ENCODE data around the gene FER1L5.

Gene FER1L5

GRCh38 chr2:96716388-96716787, 73.8 kb downstream of the FER1L5 start:
- peaks cover 13 to 15% of the 10 kb centered on the region in 2 donors for H3K36me3 ChIP-seq (ENCODE audit: control insufficient read depth in 2 of 2, insufficient read depth in 2 of 2, low read length in 2 of 2)
- no peak overlapping the region for H3K4me3 ChIP-seq (ENCODE audit: low read length in 2 of 2)
- H3K27ac ChIP-seq (ENCODE audit: low read depth in 2 of 2, low read length in 2 of 2), result no peak overlapping the region
- H3K9ac ChIP-seq (ENCODE audit: low read depth in 1 of 2, low read length in 2 of 2), result no peak overlapping the region
- H3K4me1 ChIP-seq (ENCODE audit: control insufficient read depth in 2 of 2, insufficient read depth in 2 of 2, low read length in 2 of 2), result peaks cover 9 to 10% of the 10 kb centered on the region in 2 donors
- no peaks in the 10 kb centered on the region for H3K9me3 ChIP-seq (ENCODE audit: control insufficient read depth in 2 of 2, low read length in 2 of 2)
- H3K27me3 ChIP-seq (ENCODE audit: control insufficient read depth in 2 of 2, insufficient read depth in 2 of 2, low read length in 2 of 2), result no peaks in the 10 kb centered on the region

GRCh38 chr2:96726131-96726530, 83.6 kb downstream of the FER1L5 start:
- Histone ChIP-seq H3K4me1 (ENCODE audit: control insufficient read depth in 2 of 2, insufficient read depth in 2 of 2, low read length in 2 of 2) (no peaks in the 10 kb centered on the region), H3K27me3 (ENCODE audit: control insufficient read depth in 2 of 2, insufficient read depth in 2 of 2, low read length in 2 of 2) (no peaks in the 10 kb centered on the region), H3K9ac (ENCODE audit: low read depth in 1 of 2, low read length in 2 of 2) (no peak overlapping the region), H3K9me3 (ENCODE audit: control insufficient read depth in 2 of 2, low read length in 2 of 2) (no peaks in the 10 kb centered on the region), H3K36me3 (ENCODE audit: control insufficient read depth in 2 of 2, insufficient read depth in 2 of 2, low read length in 2 of 2) (peaks cover 17 to 20% of the 10 kb centered on the region in 2 donors), H3K4me3 (ENCODE audit: low read length in 2 of 2) (no peak overlapping the region), H3K27ac (ENCODE audit: low read depth in 2 of 2, low read length in 2 of 2) (no peak overlapping the region)

- no peaks in the 10 kb centered on the region for H3K9me3 ChIP-seq (ENCODE audit: control insufficient read depth in 2 of 2, low read length in 2 of 2)
- H3K27ac ChIP-seq (ENCODE audit: low read depth in 2 of 2, low read length in 2 of 2), result no peak overlapping the region
- H3K36me3 ChIP-seq (ENCODE audit: control insufficient read depth in 2 of 2, insufficient read depth in 2 of 2, low read length in 2 of 2), result peaks cover 19 to 23% of the 10 kb centered on the region in 2 donors
- no peak overlapping the region for H3K9ac ChIP-seq (ENCODE audit: low read depth in 1 of 2, low read length in 2 of 2)
- no peaks in the 10 kb centered on the region for H3K27me3 ChIP-seq (ENCODE audit: control insufficient read depth in 2 of 2, insufficient read depth in 2 of 2, low read length in 2 of 2)
- no peak overlapping the region for H3K4me3 ChIP-seq (ENCODE audit: low read length in 2 of 2)
- no peaks in the 10 kb centered on the region for H3K4me1 ChIP-seq (ENCODE audit: control insufficient read depth in 2 of 2, insufficient read depth in 2 of 2, low read length in 2 of 2)
Measured at GRCh38 chr2:96727431-96727830, 84.9 kb downstream of the FER1L5 start.

GRCh38 chr2:96729748-96730147, 87.2 kb downstream of the FER1L5 start:
- peaks cover 41% of the 10 kb centered on the region in 2 donors for H3K36me3 ChIP-seq (ENCODE audit: control insufficient read depth in 2 of 2, insufficient read depth in 2 of 2, low read length in 2 of 2)
- no peak overlapping the region for H3K4me3 ChIP-seq (ENCODE audit: low read length in 2 of 2)
- no peaks in the 10 kb centered on the region for H3K27me3 ChIP-seq (ENCODE audit: control insufficient read depth in 2 of 2, insufficient read depth in 2 of 2, low read length in 2 of 2)
- no peak overlapping the region for H3K27ac ChIP-seq (ENCODE audit: low read depth in 2 of 2, low read length in 2 of 2)
- H3K9me3 ChIP-seq (ENCODE audit: control insufficient read depth in 2 of 2, low read length in 2 of 2), result no peaks in the 10 kb centered on the region
- no peaks in the 10 kb centered on the region for H3K4me1 ChIP-seq (ENCODE audit: control insufficient read depth in 2 of 2, insufficient read depth in 2 of 2, low read length in 2 of 2)
- H3K9ac ChIP-seq (ENCODE audit: low read depth in 1 of 2, low read length in 2 of 2), result no peak overlapping the region

GRCh38 chr2:96730212-96730611, 87.6 kb downstream of the FER1L5 start:
- Histone ChIP-seq H3K9me3 (ENCODE audit: control insufficient read depth in 2 of 2, low read length in 2 of 2) (no peaks in the 10 kb centered on the region), H3K4me1 (ENCODE audit: control insufficient read depth in 2 of 2, insufficient read depth in 2 of 2, low read length in 2 of 2) (no peaks in the 10 kb centered on the region), H3K27ac (ENCODE audit: low read depth in 2 of 2, low read length in 2 of 2) (no peak overlapping the region), H3K9ac (ENCODE audit: low read depth in 1 of 2, low read length in 2 of 2) (no peak overlapping the region), H3K36me3 (ENCODE audit: control insufficient read depth in 2 of 2, insufficient read depth in 2 of 2, low read length in 2 of 2) (peaks cover 41 to 46% of the 10 kb centered on the region in 2 donors), H3K4me3 (ENCODE audit: low read length in 2 of 2) (no peak overlapping the region), H3K27me3 (ENCODE audit: control insufficient read depth in 2 of 2, insufficient read depth in 2 of 2, low read length in 2 of 2) (no peaks in the 10 kb centered on the region)

- no peak overlapping the region for H3K27ac ChIP-seq (ENCODE audit: low read depth in 2 of 2, low read length in 2 of 2)
- no peak overlapping the region for H3K4me3 ChIP-seq (ENCODE audit: low read length in 2 of 2)
- H3K36me3 ChIP-seq (ENCODE audit: control insufficient read depth in 2 of 2, insufficient read depth in 2 of 2, low read length in 2 of 2), result peaks cover 25 to 49% of the 10 kb centered on the region in 2 donors
- H3K9me3 ChIP-seq (ENCODE audit: control insufficient read depth in 2 of 2, low read length in 2 of 2), result no peaks in the 10 kb centered on the region
- H3K4me1 ChIP-seq (ENCODE audit: control insufficient read depth in 2 of 2, insufficient read depth in 2 of 2, low read length in 2 of 2), result peaks cover 5 to 7% of the 10 kb centered on the region in 2 donors
- no peak overlapping the region for H3K9ac ChIP-seq (ENCODE audit: low read depth in 1 of 2, low read length in 2 of 2)
- H3K27me3 ChIP-seq (ENCODE audit: control insufficient read depth in 2 of 2, insufficient read depth in 2 of 2, low read length in 2 of 2), result no peaks in the 10 kb centered on the region
Measured at GRCh38 chr2:96733931-96734330, 91.4 kb downstream of the FER1L5 start.

- H3K9me3 ChIP-seq (ENCODE audit: control insufficient read depth in 2 of 2, low read length in 2 of 2), result no peaks in the 10 kb centered on the region
- no peak overlapping the region for H3K4me3 ChIP-seq (ENCODE audit: low read length in 2 of 2)
- peaks cover 25 to 48% of the 10 kb centered on the region in 2 donors for H3K36me3 ChIP-seq (ENCODE audit: control insufficient read depth in 2 of 2, insufficient read depth in 2 of 2, low read length in 2 of 2)
- H3K9ac ChIP-seq (ENCODE audit: low read depth in 1 of 2, low read length in 2 of 2), result no peak overlapping the region
- peaks cover 11 to 13% of the 10 kb centered on the region in 2 donors for H3K4me1 ChIP-seq (ENCODE audit: control insufficient read depth in 2 of 2, insufficient read depth in 2 of 2, low read length in 2 of 2)
- H3K27ac ChIP-seq (ENCODE audit: low read depth in 2 of 2, low read length in 2 of 2), result no peak overlapping the region
- H3K27me3 ChIP-seq (ENCODE audit: control insufficient read depth in 2 of 2, insufficient read depth in 2 of 2, low read length in 2 of 2), result no peaks in the 10 kb centered on the region
Measured at GRCh38 chr2:96734880-96735583, 92.5 kb downstream of the FER1L5 start.

- H3K4me3 ChIP-seq (ENCODE audit: low read length in 2 of 2), result no peak overlapping the region
- no peaks in the 10 kb centered on the region for H3K27me3 ChIP-seq (ENCODE audit: control insufficient read depth in 2 of 2, insufficient read depth in 2 of 2, low read length in 2 of 2)
- no peak overlapping the region for H3K9ac ChIP-seq (ENCODE audit: low read depth in 1 of 2, low read length in 2 of 2)
- no peak overlapping the region for H3K27ac ChIP-seq (ENCODE audit: low read depth in 2 of 2, low read length in 2 of 2)
- no peaks in the 10 kb centered on the region for H3K9me3 ChIP-seq (ENCODE audit: control insufficient read depth in 2 of 2, low read length in 2 of 2)
- peaks cover 18 to 35% of the 10 kb centered on the region in 2 donors for H3K36me3 ChIP-seq (ENCODE audit: control insufficient read depth in 2 of 2, insufficient read depth in 2 of 2, low read length in 2 of 2)
- peaks cover 13 to 16% of the 10 kb centered on the region in 2 donors for H3K4me1 ChIP-seq (ENCODE audit: control insufficient read depth in 2 of 2, insufficient read depth in 2 of 2, low read length in 2 of 2)
Measured at GRCh38 chr2:96737251-96737650, 94.7 kb downstream of the FER1L5 start.

- no peaks in the 10 kb centered on the region for H3K27me3 ChIP-seq (ENCODE audit: control insufficient read depth in 2 of 2, insufficient read depth in 2 of 2, low read length in 2 of 2)
- H3K9ac ChIP-seq (ENCODE audit: low read depth in 1 of 2, low read length in 2 of 2), result no peak overlapping the region
- no peaks in the 10 kb centered on the region for H3K9me3 ChIP-seq (ENCODE audit: control insufficient read depth in 2 of 2, low read length in 2 of 2)
- no peak overlapping the region for H3K4me3 ChIP-seq (ENCODE audit: low read length in 2 of 2)
- H3K27ac ChIP-seq (ENCODE audit: low read depth in 2 of 2, low read length in 2 of 2), result no peak overlapping the region
- peaks cover 13 to 16% of the 10 kb centered on the region in 2 donors for H3K4me1 ChIP-seq (ENCODE audit: control insufficient read depth in 2 of 2, insufficient read depth in 2 of 2, low read length in 2 of 2)
- peaks cover 17 to 31% of the 10 kb centered on the region in 2 donors for H3K36me3 ChIP-seq (ENCODE audit: control insufficient read depth in 2 of 2, insufficient read depth in 2 of 2, low read length in 2 of 2)
Measured at GRCh38 chr2:96737831-96738230, 95.3 kb downstream of the FER1L5 start.

GRCh38 chr2:96739076-96739632, 96.6 kb downstream of the FER1L5 start:
- peak overlapping the region; percentile 67 to 75 for H3K27ac ChIP-seq (ENCODE audit: low read depth in 2 of 2, low read length in 2 of 2)
- H3K4me1 ChIP-seq (ENCODE audit: control insufficient read depth in 2 of 2, insufficient read depth in 2 of 2, low read length in 2 of 2), result peaks cover 13 to 16% of the 10 kb centered on the region in 2 donors
- peak overlapping the region; percentile 63 to 86 for H3K9ac ChIP-seq (ENCODE audit: low read depth in 1 of 2, low read length in 2 of 2)

More at GRCh38 chr2:96739076-96739632, 96.6 kb downstream of the FER1L5 start:
- peaks cover 4 to 18% of the 10 kb centered on the region in 2 donors for H3K36me3 ChIP-seq (ENCODE audit: control insufficient read depth in 2 of 2, insufficient read depth in 2 of 2, low read length in 2 of 2)
- H3K4me3 ChIP-seq (ENCODE audit: low read length in 2 of 2), result peak overlapping the region; percentile 70 to 91
- H3K27me3 ChIP-seq (ENCODE audit: control insufficient read depth in 2 of 2, insufficient read depth in 2 of 2, low read length in 2 of 2), result no peaks in the 10 kb centered on the region
- no peaks in the 10 kb centered on the region for H3K9me3 ChIP-seq (ENCODE audit: control insufficient read depth in 2 of 2, low read length in 2 of 2)
